ENCODE data around the gene ARHGAP24.

ARHGAP24 gene

GRCh38 chr4:85748654-85749053 is 273.7 kb downstream of the ARHGAP24 start:
- no peak for DNase-seq

DNA sequence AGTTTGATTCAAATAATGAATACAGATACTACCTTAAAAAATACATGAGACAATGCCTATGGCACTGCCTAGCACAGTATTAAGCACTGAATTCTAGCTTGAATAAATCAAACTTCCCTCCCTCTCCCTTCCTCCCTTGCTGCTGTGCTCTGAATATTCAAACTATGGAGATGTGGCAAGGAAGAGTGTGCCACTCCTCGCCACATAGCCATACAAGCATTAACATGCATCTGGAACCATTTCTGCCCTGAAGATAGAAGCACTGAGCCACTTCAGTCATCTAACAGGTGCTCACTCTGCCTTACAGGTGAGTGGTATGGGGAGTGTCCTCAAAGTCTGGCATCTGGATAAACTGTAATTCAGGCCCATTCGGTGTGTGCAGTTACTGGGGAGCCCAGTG is 276.9 kb downstream of the ARHGAP24 start:
- no peak for DNase-seq

DNA sequence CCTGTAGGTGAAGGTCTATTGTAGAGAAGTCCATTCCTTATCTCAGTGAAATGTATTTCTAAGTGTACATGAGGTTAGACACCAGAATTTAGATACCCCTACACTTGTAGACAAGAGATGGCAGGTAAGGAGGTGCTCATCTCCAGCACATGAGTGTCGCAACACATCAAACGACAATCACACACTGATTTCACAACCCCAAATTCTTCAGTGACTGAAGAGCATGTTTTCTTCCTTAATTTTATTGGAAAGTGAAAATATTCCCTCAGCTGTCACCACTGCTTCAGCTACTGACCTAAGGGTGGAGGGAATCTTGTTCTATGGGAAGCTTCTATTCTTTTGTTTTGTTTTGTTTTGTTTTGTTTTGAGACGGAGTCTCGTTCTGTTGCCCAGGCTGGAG is 280.3 kb downstream of the ARHGAP24 start:
- no peak for DNase-seq

- DNase-seq = no peak
Observed at GRCh38 chr4:85756938-85757337, 282.0 kb downstream of the ARHGAP24 start.

DNA sequence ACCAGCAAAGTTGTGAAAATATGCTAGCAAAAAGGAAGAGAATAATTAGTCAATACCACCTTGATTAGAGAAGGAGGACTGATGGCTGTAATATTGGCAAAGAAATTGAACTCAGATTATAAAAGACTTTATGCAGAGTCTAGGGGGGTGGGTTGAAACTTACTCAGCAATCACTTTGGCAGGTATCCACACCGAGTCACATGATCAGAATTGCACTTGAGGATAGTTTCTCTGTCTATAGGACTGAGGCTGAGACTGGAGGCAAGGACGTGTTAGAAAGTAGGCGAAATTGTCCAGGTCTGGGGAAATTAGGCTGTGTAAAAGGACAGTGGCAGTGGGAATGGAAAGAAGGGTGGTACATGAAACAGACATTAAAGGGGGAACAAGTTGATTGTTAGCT is 284.4 kb downstream of the ARHGAP24 start:
- DNase-seq = no peak

DNA sequence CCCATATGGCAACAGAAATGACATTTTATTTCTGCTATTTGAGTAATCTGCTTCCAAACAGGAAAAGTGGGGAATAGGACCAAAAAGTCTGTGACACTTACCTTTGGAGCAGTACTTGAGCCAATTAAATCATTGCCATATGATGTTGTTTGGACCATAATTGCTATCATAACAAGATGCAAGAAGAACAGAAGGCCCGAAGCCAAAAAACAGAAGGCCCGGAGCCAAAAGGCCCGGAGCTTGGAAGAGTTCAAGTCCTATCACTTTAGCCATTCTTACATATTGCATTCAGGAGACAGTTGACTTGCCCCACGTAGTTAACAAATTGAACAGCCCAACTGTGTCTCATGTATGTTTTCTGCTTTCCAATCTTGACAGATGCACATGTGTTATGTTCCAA is 285.6 kb downstream of the ARHGAP24 start:
- no peak for DNase-seq

DNA sequence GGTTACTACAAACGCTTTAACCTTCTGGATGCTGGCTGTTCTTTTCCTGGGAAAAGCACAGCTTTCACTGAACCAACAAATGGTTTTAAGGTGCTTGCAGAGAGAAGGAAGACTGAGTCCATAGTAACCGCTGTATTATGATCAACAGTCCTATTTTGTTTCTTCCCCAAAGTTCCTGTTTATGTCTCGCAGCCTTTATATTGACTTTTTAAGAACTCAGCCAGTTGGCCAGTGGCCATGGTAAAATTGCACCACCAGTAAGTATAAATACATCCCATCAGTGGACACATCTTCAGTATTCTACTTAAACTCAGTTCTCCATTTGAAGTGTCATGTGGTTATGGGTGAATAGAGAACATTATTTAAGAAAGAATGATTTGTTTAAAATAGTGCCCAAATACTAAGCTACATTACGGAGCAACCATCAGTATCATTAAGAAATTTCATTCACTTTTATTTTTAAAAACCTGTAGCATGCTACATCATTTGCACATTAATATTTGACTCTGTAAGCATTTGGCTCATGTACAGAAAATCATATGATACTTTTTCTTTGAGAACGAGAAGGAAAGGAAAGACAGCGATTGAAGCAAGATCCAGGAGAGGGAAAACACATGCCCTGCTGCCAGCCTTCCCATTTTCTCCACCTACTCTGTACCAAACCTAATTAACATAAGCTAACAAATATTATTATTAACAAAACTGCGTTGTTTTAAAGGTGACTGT is 287.0 kb downstream of the ARHGAP24 start:
- DNase-seq = no peak

GRCh38 chr4:85762529-85762871 is 287.6 kb downstream of the ARHGAP24 start:
- DNase-seq = no peak

DNA sequence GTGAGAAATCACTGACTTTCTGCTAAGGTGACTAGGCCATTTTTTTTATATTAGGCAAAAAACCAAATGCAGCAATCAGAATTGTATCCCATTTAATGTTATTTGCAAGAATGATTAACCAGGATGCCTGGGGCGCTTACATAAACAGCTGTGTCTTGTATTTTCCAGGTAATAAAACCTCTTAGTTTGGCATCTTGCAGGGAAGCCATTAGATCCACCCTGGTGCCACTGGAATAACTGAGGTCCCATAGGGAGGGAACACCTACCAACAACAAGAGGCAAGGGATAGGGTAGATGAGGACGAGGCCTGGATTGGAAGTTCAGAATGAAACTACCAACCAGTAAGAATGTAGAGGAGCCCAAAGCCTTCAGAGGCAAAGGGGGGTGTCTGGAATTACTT is 288.3 kb downstream of the ARHGAP24 start:
- no peak for DNase-seq

- DNase-seq = no peak
Observed at GRCh38 chr4:85767649-85768048, 292.7 kb downstream of the ARHGAP24 start.

DNA sequence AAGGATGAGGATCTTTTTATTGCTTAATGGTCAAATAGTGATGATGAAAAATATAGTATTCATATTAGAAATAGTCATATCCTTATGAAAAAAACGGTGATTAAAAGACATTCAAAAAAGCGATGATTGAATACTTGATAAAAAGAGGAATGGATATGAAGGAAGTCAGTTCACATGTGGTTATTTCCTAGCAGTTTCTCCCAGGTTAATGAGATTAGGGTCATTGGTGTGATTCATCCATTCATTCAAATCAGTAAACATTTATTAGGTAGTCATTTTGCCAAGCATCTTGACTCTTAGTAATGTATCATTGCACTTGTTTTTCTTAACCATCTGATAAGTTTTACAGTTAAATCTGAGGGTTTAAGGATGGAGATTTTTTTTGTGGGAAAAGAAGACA is 294.1 kb downstream of the ARHGAP24 start:
- no peak for DNase-seq

GRCh38 chr4:85772470-85772869 is 297.5 kb downstream of the ARHGAP24 start:
- DNase-seq = no peak

DNA sequence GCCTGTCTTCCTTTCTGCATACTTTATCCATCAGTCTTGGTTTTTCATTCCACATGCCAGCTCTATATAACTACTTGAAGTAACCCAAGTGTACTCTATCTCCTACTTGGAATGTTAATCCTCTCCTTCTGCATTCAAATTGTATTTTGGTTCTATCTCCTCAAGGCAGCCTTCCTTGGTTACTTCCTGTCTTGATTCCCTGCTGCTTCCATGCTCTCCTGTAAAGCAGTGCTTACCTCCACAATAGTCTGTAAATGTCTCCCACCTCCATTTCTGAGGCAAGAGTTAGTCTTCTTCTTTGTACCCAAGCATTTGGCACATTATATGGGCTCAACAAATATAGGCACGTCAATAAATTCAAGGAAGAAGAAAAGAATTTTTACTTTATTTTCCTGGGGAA is 298.4 kb downstream of the ARHGAP24 start:
- DNase-seq = no peak

DNA sequence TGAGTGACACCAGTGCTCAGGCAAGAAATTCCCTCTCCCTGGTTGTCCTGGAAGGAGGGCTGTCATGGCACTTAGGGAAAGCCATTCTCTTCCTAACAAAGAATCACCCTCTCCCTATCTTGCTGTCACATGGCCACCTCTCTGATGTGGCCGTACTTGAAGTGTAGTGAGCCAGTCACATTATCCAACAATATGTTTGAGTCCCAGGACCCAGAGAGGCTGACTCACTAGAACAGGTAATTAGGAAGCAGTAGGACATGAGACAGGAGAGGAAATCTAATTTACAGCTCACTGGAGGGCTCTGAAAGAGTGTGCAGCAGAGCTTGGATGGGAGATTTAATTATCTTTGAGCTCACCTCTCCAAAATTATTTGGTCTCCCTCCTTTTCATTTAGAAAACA is 299.1 kb downstream of the ARHGAP24 start:
- DNase-seq = no peak

- no peak for DNase-seq
Observed at GRCh38 chr4:85774489-85774888, 299.5 kb downstream of the ARHGAP24 start.

DNA sequence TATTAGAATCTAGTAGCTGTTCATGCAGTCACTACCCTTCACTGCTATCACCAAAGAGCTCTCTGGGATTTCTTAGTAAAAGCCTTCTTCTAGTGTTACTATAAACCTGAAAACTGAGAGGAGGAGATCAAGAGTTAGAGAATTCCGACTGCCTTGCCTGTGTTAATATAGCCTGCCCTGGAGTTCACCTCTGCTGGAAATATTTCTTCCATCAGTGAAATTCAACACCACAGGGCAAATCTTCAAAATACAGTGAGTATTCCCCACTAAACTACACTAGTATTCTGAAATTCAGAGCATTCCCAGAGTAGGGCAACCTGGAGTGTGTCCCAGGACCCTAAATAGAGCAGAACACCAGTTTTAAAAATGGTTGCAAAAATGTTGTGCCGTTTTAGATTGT is 301.1 kb downstream of the ARHGAP24 start:
- DNase-seq = no peak

DNA sequence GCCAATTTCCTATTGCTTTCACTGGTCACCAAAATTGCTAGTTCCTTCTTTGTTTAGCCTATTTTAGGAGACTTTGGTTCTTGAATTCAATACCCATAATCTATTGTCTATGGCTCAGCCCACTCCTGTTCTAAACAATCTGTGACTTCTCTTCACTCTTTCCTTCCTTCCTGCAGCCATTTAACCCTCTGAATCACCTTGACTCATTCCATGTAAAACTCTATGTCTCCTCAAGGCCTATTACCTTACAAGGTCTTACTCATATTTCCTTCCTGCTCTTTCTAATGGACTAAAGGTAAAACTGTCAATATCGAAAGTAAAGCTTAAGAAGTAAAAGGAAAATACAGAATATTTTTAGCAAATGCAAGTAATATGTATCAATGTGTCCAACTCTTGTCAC is 301.6 kb downstream of the ARHGAP24 start:
- DNase-seq = no peak

- no peak for DNase-seq
Observed at GRCh38 chr4:85777908-85778631, 303.1 kb downstream of the ARHGAP24 start.

DNA sequence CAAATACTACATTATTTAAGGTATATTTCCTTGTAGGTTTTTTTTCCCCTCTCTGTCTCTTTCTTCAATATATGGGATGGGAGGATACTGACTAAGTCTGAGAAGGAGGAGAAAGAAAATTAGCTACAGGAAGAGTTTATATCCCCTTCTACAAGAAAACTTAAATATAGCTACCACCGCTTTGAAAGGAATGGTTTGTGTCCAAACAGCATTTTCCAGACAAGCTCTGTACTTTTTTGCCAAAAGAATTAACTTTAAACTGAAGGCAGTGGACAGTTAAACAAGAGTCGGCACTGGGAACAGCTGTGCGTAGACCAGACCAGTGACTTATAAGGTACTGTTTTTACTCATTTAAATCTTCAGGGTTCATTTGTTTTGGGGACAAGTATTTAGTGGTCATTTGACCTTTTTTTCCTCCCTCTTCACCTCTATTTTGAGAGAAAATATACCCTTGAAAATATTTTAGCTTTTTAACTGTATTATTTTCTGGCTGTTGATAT is 303.7 kb downstream of the ARHGAP24 start:
- DNase-seq = no peak

DNA sequence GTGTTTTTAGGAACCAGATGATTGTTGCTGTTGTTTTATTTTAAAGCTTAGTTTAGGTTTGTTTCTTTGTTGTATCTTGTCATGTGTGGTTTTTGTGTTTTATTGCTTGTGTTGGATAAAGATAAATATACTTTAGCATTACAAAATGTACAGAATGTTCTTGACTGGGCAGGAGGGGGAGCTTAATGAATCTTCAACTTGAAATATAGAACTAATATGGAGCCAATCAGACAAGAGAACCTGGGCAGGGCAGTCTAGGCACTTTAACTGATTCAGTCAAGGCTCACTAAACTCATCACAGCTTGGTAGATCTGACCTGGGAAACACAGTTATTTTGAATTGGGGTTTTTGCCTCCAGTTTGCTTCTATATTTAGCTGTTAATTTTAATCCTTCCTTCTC is 304.2 kb downstream of the ARHGAP24 start:
- no peak for DNase-seq

DNA sequence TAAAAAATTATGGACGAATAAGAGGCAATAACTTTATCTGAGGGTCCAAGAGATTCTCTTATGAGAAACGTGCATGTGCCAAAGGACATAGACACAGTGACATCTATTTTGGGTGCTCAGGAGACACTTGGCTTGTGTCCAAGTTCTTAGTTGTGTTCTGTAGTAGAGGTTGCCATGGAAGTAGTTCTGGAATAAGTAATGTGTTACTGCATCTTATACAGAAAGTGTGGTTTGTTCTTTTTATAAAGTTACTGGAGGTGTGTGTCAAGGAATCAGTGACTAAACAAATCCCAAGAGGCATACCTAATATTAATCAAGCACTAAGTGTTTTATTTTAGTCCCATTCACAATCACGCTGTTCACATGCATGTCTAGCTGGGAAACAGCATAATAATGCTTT is 305.7 kb downstream of the ARHGAP24 start:
- no peak for DNase-seq

- no peak for DNase-seq
Observed at GRCh38 chr4:85783483-85783882, 308.5 kb downstream of the ARHGAP24 start.

GRCh38 chr4:85783900-85784299 is 308.9 kb downstream of the ARHGAP24 start:
- no peak for DNase-seq

GRCh38 chr4:85784348-85784747 is 309.4 kb downstream of the ARHGAP24 start:
- DNase-seq = no peak

DNA sequence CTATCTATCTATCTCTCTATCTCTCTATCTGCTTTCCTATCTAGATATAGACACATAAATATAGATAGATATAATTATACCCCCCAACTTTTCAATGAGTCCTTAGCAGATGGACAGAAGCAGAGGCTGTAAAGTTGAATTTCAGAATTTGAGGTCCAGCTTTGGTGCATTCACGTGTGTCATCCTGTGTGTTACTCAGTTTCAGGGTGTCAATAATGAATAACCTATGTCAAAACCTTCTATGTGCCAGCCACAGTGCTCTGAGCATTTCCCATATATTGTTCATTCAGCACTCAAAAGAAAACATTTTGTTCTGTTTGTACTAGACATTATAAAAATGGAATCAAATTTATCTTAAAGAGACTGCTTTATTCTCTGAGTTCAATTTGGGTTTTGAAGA is 310.0 kb downstream of the ARHGAP24 start:
- DNase-seq = no peak
